Mesendoderm (in vitro differentiated cells): ENCODE data around the gene SCUBE1.

Experiments used
- DNase-seq: peaks from one replicate; pipeline ENCODE4 v3.0.0; 2013
- H2AK5ac ChIP-seq: 2 replicates; pipeline ENCODE4 v1.6.1; 2013; ENCODE audit warnings: low read length, inconsistent platforms
- H2BK120ac ChIP-seq: 2 replicates; pipeline ENCODE4 v1.6.1; 2013; ENCODE audit warnings: low read depth, mild to moderate bottlenecking, low read length, moderate library complexity, mixed read lengths
- H2BK15ac ChIP-seq: replicated peaks from 2 replicates; pipeline ENCODE4 v1.6.1; 2013; ENCODE audit warnings: low read depth, mild to moderate bottlenecking, moderate library complexity
- H2BK5ac ChIP-seq: 2 replicates; pipeline ENCODE4 v1.6.1; 2013; ENCODE audit warnings: low read length, inconsistent platforms
- H3K18ac ChIP-seq: 2 replicates; pipeline ENCODE4 v1.6.1; 2013; ENCODE audit warnings: mild to moderate bottlenecking, low read length, mixed read lengths
- H3K23ac ChIP-seq: one replicate; pipeline ENCODE4 v1.6.1; 2013; ENCODE audit warnings: low read length
- H3K27ac ChIP-seq: 2 replicates; pipeline ENCODE4 v1.5.1; 2013; ENCODE audit warnings: low read depth, mild to moderate bottlenecking, inconsistent platforms, low read length, moderate library complexity
- H3K27me3 ChIP-seq: 2 replicates; pipeline ENCODE4 v1.6.1; 2013; ENCODE audit warnings: low read length, control low read depth, mild to moderate bottlenecking, inconsistent platforms; ENCODE audit not compliant: insufficient read depth, poor library complexity
- H3K36me3 ChIP-seq: 2 replicates; pipeline ENCODE4 v1.6.1; 2013; ENCODE audit warnings: low read length, inconsistent platforms; ENCODE audit not compliant: control insufficient read depth, insufficient read depth
- H3K4ac ChIP-seq: one replicate; pipeline ENCODE4 v1.6.1; 2013; ENCODE audit warnings: low read depth, mild to moderate bottlenecking, low read length, moderate library complexity
- H3K4me1 ChIP-seq: 2 replicates; pipeline ENCODE4 v1.6.1; 2013; ENCODE audit warnings: low read depth, low read length, inconsistent platforms; ENCODE audit not compliant: control insufficient read depth
- H3K4me2 ChIP-seq: 2 replicates; pipeline ENCODE4 v1.6.1; 2013; ENCODE audit warnings: low read length
- H3K4me3 ChIP-seq: 2 replicates; pipeline ENCODE4 v1.5.1; 2013; ENCODE audit warnings: mild to moderate bottlenecking, low read length
- H3K56ac ChIP-seq: one replicate; pipeline ENCODE4 v1.6.1; 2013; ENCODE audit warnings: low read length
- H3K79me1 ChIP-seq: 2 replicates; pipeline ENCODE4 v1.6.1; 2013; ENCODE audit warnings: low read length, inconsistent platforms
- H3K79me2 ChIP-seq: 2 replicates; pipeline ENCODE4 v1.6.1; 2013; ENCODE audit warnings: mild to moderate bottlenecking, low read length; ENCODE audit not compliant: control insufficient read depth, insufficient read depth
- H3K9ac ChIP-seq: 2 replicates; pipeline ENCODE4 v1.6.1; 2013; ENCODE audit warnings: low read length, inconsistent platforms
- H4K5ac ChIP-seq: one replicate; pipeline ENCODE4 v1.6.1; 2013; ENCODE audit warnings: low read length
- H4K8ac ChIP-seq: one replicate; pipeline ENCODE4 v1.6.1; 2013; ENCODE audit warnings: low read depth, mild to moderate bottlenecking, control low read depth, low read length, moderate library complexity
- WGBS: extraction: QIAGEN DNeasy Blood & Tissue Kit; methylation state at CpG from one replicate; pipeline ENCODE4 v1.1.7; 2013; ENCODE audit warnings: low lambda C conversion rate, missing lambda C conversion rate; ENCODE audit not compliant: insufficient coverage; ENCODE audit errors: extremely low coverage; 5-methylcytosine and 5-hydroxymethylcytosine counted together

SCUBE1 gene

GRCh38 chr22:43331069-43331451 lies 12.1 kb downstream of the SCUBE1 start:
- no peak overlapping the region for H3K27ac ChIP-seq
- no peaks in the 10 kb centered on the region for H3K79me2 ChIP-seq
- no peak overlapping the region for H3K56ac ChIP-seq
- no peak overlapping the region for H4K5ac ChIP-seq
- no peak overlapping the region for H2AK5ac ChIP-seq
- no peak overlapping the region for H2BK15ac ChIP-seq
- no peak overlapping the region for H4K8ac ChIP-seq
- H3K36me3 ChIP-seq = no peaks in the 10 kb centered on the region
- no peak overlapping the region for H2BK5ac ChIP-seq
- no peaks in the 10 kb centered on the region for H3K27me3 ChIP-seq
- H3K18ac ChIP-seq = no peak overlapping the region
- no peak overlapping the region for H3K23ac ChIP-seq
- H3K9ac ChIP-seq = no peak overlapping the region
- no peak overlapping the region for H3K4me2 ChIP-seq
- no peaks in the 10 kb centered on the region for H3K4me1 ChIP-seq
- no peak overlapping the region for H3K4ac ChIP-seq
- no CpG with 5 or more reads among the region's 3 CpGs for WGBS
- no peak overlapping the region for H3K4me3 ChIP-seq
- H3K79me1 ChIP-seq = no peaks in the 10 kb centered on the region
- H2BK120ac ChIP-seq = no peak overlapping the region
- no peak for DNase-seq

- no peak overlapping the region for H3K18ac ChIP-seq
- H3K79me1 ChIP-seq = no peaks in the 10 kb centered on the region
- no peak overlapping the region for H2BK120ac ChIP-seq
- no peak overlapping the region for H3K4ac ChIP-seq
- DNase-seq = no peak
- no peak overlapping the region for H3K9ac ChIP-seq
- H3K56ac ChIP-seq = no peak overlapping the region
- no peak overlapping the region for H4K5ac ChIP-seq
- no peak overlapping the region for H4K8ac ChIP-seq
- WGBS = no CpG with 5 or more reads among the region's 7 CpGs
- no peaks in the 10 kb centered on the region for H3K4me1 ChIP-seq
- no peak overlapping the region for H3K23ac ChIP-seq
- no peak overlapping the region for H2AK5ac ChIP-seq
- no peaks in the 10 kb centered on the region for H3K79me2 ChIP-seq
- no peak overlapping the region for H2BK15ac ChIP-seq
- H3K27me3 ChIP-seq = no peaks in the 10 kb centered on the region
- no peak overlapping the region for H2BK5ac ChIP-seq
- H3K36me3 ChIP-seq = no peaks in the 10 kb centered on the region
- no peak overlapping the region for H3K4me2 ChIP-seq
- H3K27ac ChIP-seq = no peak overlapping the region
- H3K4me3 ChIP-seq = no peak overlapping the region
Measured at GRCh38 chr22:43330178-43331068, 12.7 kb downstream of the SCUBE1 start.

DNA sequence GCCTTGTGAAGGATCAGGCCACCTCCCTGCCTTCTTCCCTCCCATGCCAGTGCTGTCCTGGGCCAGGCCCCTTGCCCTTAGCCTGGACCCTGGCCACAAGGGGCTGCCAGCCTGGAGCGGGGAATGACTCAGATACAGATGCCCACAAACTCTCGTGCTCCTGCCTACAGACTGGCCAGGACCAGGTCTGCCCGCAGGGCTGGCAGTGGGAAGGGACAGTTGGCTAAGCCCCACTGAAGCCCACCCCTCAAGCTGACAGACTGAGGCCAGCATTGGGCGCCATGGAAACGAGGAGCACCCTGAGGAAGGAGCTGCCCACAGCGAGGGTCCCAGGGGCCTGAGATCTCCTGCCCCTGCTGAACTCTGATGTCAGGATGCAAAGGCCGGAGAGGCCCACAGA lies 14.1 kb downstream of the SCUBE1 start:
- Histone ChIP-seq H4K8ac (no peak overlapping the region), H4K5ac (no peak overlapping the region), H3K27me3 (no peaks in the 10 kb centered on the region), H3K36me3 (no peaks in the 10 kb centered on the region), H2BK120ac (no peak overlapping the region), H3K4ac (no peak overlapping the region), H3K4me1 (no peaks in the 10 kb centered on the region), H3K27ac (no peak overlapping the region), H2BK15ac (no peak overlapping the region), H3K23ac (no peak overlapping the region), H3K79me2 (no peaks in the 10 kb centered on the region), H2AK5ac (no peak overlapping the region), H2BK5ac (no peak overlapping the region), H3K4me3 (no peak overlapping the region), H3K9ac (no peak overlapping the region), H3K56ac (no peak overlapping the region), H3K79me1 (no peaks in the 10 kb centered on the region), H3K4me2 (no peak overlapping the region), H3K18ac (no peak overlapping the region)
- no peak for DNase-seq
- WGBS = no CpG with 5 or more reads among the region's 7 CpGs

DNA sequence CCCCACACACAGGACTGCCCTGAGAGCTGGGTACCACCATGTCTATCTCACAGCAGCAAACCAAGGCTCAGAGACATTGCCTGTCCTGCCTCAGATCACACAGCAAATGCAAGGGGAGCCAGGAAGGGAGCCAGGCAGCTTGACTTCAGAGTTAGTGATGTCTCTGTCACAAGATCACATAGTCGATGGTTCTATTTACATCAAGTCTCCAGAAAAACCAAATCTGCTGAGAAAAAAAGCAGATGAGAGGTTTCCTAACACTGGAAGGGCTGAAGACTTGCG lies 16.1 kb downstream of the SCUBE1 start:
- Histone ChIP-seq H3K4ac (no peak overlapping the region), H3K4me1 (no peaks in the 10 kb centered on the region), H3K4me3 (no peak overlapping the region), H3K18ac (no peak overlapping the region), H2BK120ac (no peak overlapping the region), H3K27ac (no peak overlapping the region), H3K4me2 (no peak overlapping the region), H2AK5ac (no peak overlapping the region), H3K27me3 (no peaks in the 10 kb centered on the region), H3K9ac (no peak overlapping the region), H3K79me1 (no peaks in the 10 kb centered on the region), H4K5ac (no peak overlapping the region), H3K23ac (no peak overlapping the region), H3K56ac (no peak overlapping the region), H4K8ac (no peak overlapping the region), H3K36me3 (no peaks in the 10 kb centered on the region), H3K79me2 (no peaks in the 10 kb centered on the region), H2BK5ac (no peak overlapping the region), H2BK15ac (no peak overlapping the region)
- no peak for DNase-seq
- WGBS = no CpG with 5 or more reads among the region's 2 CpGs

- H4K5ac ChIP-seq = no peak overlapping the region
- H3K4me1 ChIP-seq = no peaks in the 10 kb centered on the region
- H3K27me3 ChIP-seq = no peaks in the 10 kb centered on the region
- H4K8ac ChIP-seq = no peak overlapping the region
- no peak for DNase-seq
- H3K79me2 ChIP-seq = no peaks in the 10 kb centered on the region
- no peak overlapping the region for H3K4me3 ChIP-seq
- H3K18ac ChIP-seq = no peak overlapping the region
- no peak overlapping the region for H3K4me2 ChIP-seq
- WGBS = no CpG with 5 or more reads among the region's 17 CpGs
- no peak overlapping the region for H3K4ac ChIP-seq
- H3K36me3 ChIP-seq = no peaks in the 10 kb centered on the region
- no peak overlapping the region for H3K56ac ChIP-seq
- no peak overlapping the region for H2BK15ac ChIP-seq
- no peak overlapping the region for H2AK5ac ChIP-seq
- H2BK120ac ChIP-seq = no peak overlapping the region
- no peak overlapping the region for H3K27ac ChIP-seq
- H3K23ac ChIP-seq = no peak overlapping the region
- H2BK5ac ChIP-seq = no peak overlapping the region
- no peaks in the 10 kb centered on the region for H3K79me1 ChIP-seq
- H3K9ac ChIP-seq = no peak overlapping the region
Measured at GRCh38 chr22:43326331-43327156, 16.6 kb downstream of the SCUBE1 start.
